ENCODE measurements around the gene MACROD1.

GRCh38 chr11:64118876-64119665, 46.8 kb downstream of the MACROD1 start:
- TF ChIP-seq POLR2A (IDR thresholded peaks at IDR 0.05) (no peak), CTCF (IDR thresholded peaks at IDR 0.05 in 8 of 11, conservative IDR thresholded peaks at IDR 0.05 in 3 of 11) (no peak)

All from spleen (tissue), 7 donors.